Frontal cortex (tissue), 4 donors: ENCODE measurements around the gene IFNGR2. TPM values are rescaled to one million over a fixed set of nuclear protein-coding genes. Genes with fewer than 3 reads are reported as not detected.
"Not testable (repeated sequence)": the region's sequence is repeated elsewhere in the genome, so short reads cannot be mapped to it uniquely, and the experiment has no call there.

Experiments
- DNase-seq, 2 donors: peaks; one replicate each; pipeline ENCODE4 v3.0.0; 2012; ENCODE audit warnings: low spot score in 2 of 2
- FAIRE-seq: peaks from 2 replicates; lab custom pipeline; 2012; peaks lifted over from hg19 to GRCh38; lab: Jason Lieb, UNC
- total RNA-seq: library from RNA; depleted of rRNA; stranded (reverse); fragments of >200 nt; gene quantifications from one replicate; pipeline ENCODE4 v1.2.3, GENCODE V29; 2014
- donor health status: control.
- donor health status: control.
- donor health status: control.

Gene IFNGR2
- total RNA-seq, 1 donor from 2014 or later: 60.3 TPM

- no peak for DNase-seq
- FAIRE-seq: no peak
These were observed 27.6 kb downstream of the IFNGR2 start for GRCh38 chr21:33430858-33431257.

- DNase-seq: no peak
- FAIRE-seq: no peak
These were observed 29.3 kb downstream of the IFNGR2 start for GRCh38 chr21:33432496-33432895.

- no peak for FAIRE-seq
- no peak for DNase-seq
These were observed 29.8 kb downstream of the IFNGR2 start for GRCh38 chr21:33433001-33433400.

GRCh38 chr21:33433425-33434114 lies 30.4 kb downstream of the IFNGR2 start:
- DNase-seq: no peak
- FAIRE-seq: no peak

GRCh38 chr21:33434770-33435360 lies 31.7 kb downstream of the IFNGR2 start:
- FAIRE-seq: no peak

GRCh38 chr21:33437140-33437539 lies 33.9 kb downstream of the IFNGR2 start:
- no peak for FAIRE-seq
- no peak for DNase-seq

More at GRCh38 chr21:33434770-33435360, 31.7 kb downstream of the IFNGR2 start:
- peak in 1 of 2 donors; percentile 55 for DNase-seq

- FAIRE-seq: no peak
- DNase-seq: no peak
These were observed 38.6 kb downstream of the IFNGR2 start for GRCh38 chr21:33441489-33442477.

- no peak for FAIRE-seq
- DNase-seq: no peak
These were observed 40.0 kb downstream of the IFNGR2 start for GRCh38 chr21:33443194-33443593.

- DNase-seq: no peak
- FAIRE-seq: no peak
These were observed 41.3 kb downstream of the IFNGR2 start for GRCh38 chr21:33444499-33444898.

- DNase-seq, FAIRE-seq: not testable (repeated sequence)
These were observed 43.4 kb downstream of the IFNGR2 start for GRCh38 chr21:33446620-33447019.

- DNase-seq (no peak), FAIRE-seq (no peak)
These were observed 46.4 kb downstream of the IFNGR2 start for GRCh38 chr21:33449616-33450015.

- FAIRE-seq (no peak), DNase-seq (no peak)
These were observed 48.4 kb downstream of the IFNGR2 start for GRCh38 chr21:33451634-33452071.

GRCh38 chr21:33452362-33452761 lies 49.1 kb downstream of the IFNGR2 start:
- DNase-seq: no peak
- no peak for FAIRE-seq

GRCh38 chr21:33455686-33456446 lies 52.7 kb downstream of the IFNGR2 start:
- no peak for FAIRE-seq
- DNase-seq: no peak

- DNase-seq: no peak
- no peak for FAIRE-seq
These were observed 55.6 kb downstream of the IFNGR2 start for GRCh38 chr21:33458861-33459260.

GRCh38 chr21:33461538-33462250 lies 58.5 kb downstream of the IFNGR2 start:
- DNase-seq: no peak
- FAIRE-seq: peak; percentile 28

- not testable (repeated sequence) for FAIRE-seq, DNase-seq
These were observed 66.0 kb downstream of the IFNGR2 start for GRCh38 chr21:33469183-33469582.

GRCh38 chr21:33470701-33471100 lies 67.5 kb downstream of the IFNGR2 start:
- DNase-seq (no peak), FAIRE-seq (no peak)

GRCh38 chr21:33473344-33473743 lies 70.1 kb downstream of the IFNGR2 start:
- DNase-seq (no peak), FAIRE-seq (no peak)
